ENCODE measurements around the gene RPS6KL1. TPM values are rescaled to one million over a fixed set of nuclear protein-coding genes. Genes with fewer than 3 reads are reported as not detected.

Gene RPS6KL1
- total and polyA plus RNA-seq, 2 experiments from 2014 or later = 5.6 to 6.5 TPM

DNA sequence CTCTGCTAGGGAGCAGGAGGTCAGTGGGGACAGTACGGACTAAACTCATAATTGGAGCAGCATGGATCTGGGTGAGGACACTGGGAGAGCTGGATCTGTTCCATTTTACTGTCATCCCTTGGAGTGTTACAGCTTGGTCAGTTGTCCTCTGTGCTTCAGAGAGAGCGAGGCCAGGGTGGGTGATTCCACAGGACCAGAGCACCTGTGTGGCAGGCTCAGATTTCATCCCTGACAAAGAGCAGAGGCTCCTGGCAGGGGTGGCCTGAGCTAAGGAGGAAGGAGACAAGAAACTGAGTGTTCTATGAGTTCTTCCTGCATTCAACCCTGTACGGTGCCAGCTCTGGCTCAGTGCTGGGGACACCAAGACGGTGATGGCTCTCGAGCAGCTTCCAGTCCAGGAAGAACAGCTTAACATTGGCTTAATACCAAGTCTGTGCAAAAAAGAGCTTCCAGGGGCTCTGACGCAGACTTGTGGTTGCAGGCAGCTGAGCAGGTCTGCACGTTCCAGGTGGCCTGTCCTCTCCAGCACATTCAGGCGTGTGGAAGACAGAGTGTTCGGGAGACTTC is 40.7 kb upstream of the RPS6KL1 start:
- H3K36me3 ChIP-seq (ENCODE audit: insufficient read depth) = no peaks in the 10 kb centered on the region
- no peaks in the 10 kb centered on the region for H3K27me3 ChIP-seq (ENCODE audit: insufficient read depth)
- no peaks in the 10 kb centered on the region; the same call in 1 of the 2 replicates for H3K4me1 ChIP-seq (ENCODE audit: insufficient read depth)
- Mint-ChIP-seq H3K36me3 (ENCODE audit: low read depth) (no peaks in the 10 kb centered on the region; the same call in 2 of the 3 replicates), H3K4me1 (peaks cover 12% of the 10 kb centered on the region), H3K27ac (no peak overlapping the region), H3K9me3 (no peaks in the 10 kb centered on the region), H3K27me3 (ENCODE audit: insufficient read depth, low read depth, poor library complexity) (peaks cover 17% of the 10 kb centered on the region), H3K4me3 (no peak overlapping the region; the same call in 2 of the 3 replicates)
- TF ChIP-seq EZH2 (IDR thresholded peaks at IDR 0.05; ENCODE audit: low read depth, unreplicated experiment) = no peak
- TF ChIP-seq EZH2phosphoT487 (IDR thresholded peaks at IDR 0.05; ENCODE audit: unreplicated experiment) = no peak
- no peak for TF ChIP-seq JUNB (IDR thresholded peaks at IDR 0.05; ENCODE audit: unreplicated experiment)
- no peak for TF ChIP-seq ZNF114 (CRISPR knock-in tag; IDR thresholded peaks at IDR 0.05)
- H2AFZ ChIP-seq = peak overlapping the region; percentile 90
- H3K4me3 ChIP-seq = no peak overlapping the region
- DNase-seq (ENCODE audit: low spot score) (no peak), ATAC-seq (peak; percentile 70)
- no peaks in the 10 kb centered on the region for H4K20me1 ChIP-seq (replicated peaks; ENCODE audit: insufficient read depth)
- no peak overlapping the region for H3K27ac ChIP-seq (ENCODE audit: low read depth)
- no peaks in the 10 kb centered on the region for H3K9me2 ChIP-seq (ENCODE audit: insufficient read depth)
- no peaks in the 10 kb centered on the region for H3F3A ChIP-seq (replicated peaks; ENCODE audit: low read depth)
- no peak overlapping the region for H3K4me2 ChIP-seq
- H3K79me2 ChIP-seq (replicated peaks; ENCODE audit: insufficient read depth) = no peaks in the 10 kb centered on the region

GRCh38 chr14:74963178-74963704 is 40.2 kb upstream of the RPS6KL1 start:
- peak; percentile 21; the same call in 2 of the 3 replicates for ATAC-seq
- no peaks in the 10 kb centered on the region for H3K9me2 ChIP-seq (ENCODE audit: insufficient read depth)
- H3K4me1 ChIP-seq (ENCODE audit: insufficient read depth) = no peaks in the 10 kb centered on the region; the same call in 1 of the 2 replicates
- no peaks in the 10 kb centered on the region; the same call in 2 of the 3 replicates for H3K36me3 Mint-ChIP-seq (ENCODE audit: low read depth)
- H3K27me3 ChIP-seq (ENCODE audit: insufficient read depth) = no peaks in the 10 kb centered on the region
- no peaks in the 10 kb centered on the region for H3K79me2 ChIP-seq (replicated peaks; ENCODE audit: insufficient read depth)
- H4K20me1 ChIP-seq (replicated peaks; ENCODE audit: insufficient read depth) = no peaks in the 10 kb centered on the region
- no peak overlapping the region for H3K27ac ChIP-seq (ENCODE audit: low read depth)
- H3K9me3 Mint-ChIP-seq = no peaks in the 10 kb centered on the region
- H2AFZ ChIP-seq = peak overlapping the region; percentile 90; the same call in 1 of the 2 replicates
- peaks cover 12% of the 10 kb centered on the region for H3K4me1 Mint-ChIP-seq
- TF ChIP-seq STAT1 (IDR thresholded peaks at IDR 0.05; ENCODE audit: unreplicated experiment) (no peak), ZNF331 (CRISPR knock-in tag; IDR thresholded peaks at IDR 0.05; ENCODE audit: low read depth) (no peak), JUNB (IDR thresholded peaks at IDR 0.05; ENCODE audit: unreplicated experiment) (no peak)
- TF ChIP-seq, protein P1, sequence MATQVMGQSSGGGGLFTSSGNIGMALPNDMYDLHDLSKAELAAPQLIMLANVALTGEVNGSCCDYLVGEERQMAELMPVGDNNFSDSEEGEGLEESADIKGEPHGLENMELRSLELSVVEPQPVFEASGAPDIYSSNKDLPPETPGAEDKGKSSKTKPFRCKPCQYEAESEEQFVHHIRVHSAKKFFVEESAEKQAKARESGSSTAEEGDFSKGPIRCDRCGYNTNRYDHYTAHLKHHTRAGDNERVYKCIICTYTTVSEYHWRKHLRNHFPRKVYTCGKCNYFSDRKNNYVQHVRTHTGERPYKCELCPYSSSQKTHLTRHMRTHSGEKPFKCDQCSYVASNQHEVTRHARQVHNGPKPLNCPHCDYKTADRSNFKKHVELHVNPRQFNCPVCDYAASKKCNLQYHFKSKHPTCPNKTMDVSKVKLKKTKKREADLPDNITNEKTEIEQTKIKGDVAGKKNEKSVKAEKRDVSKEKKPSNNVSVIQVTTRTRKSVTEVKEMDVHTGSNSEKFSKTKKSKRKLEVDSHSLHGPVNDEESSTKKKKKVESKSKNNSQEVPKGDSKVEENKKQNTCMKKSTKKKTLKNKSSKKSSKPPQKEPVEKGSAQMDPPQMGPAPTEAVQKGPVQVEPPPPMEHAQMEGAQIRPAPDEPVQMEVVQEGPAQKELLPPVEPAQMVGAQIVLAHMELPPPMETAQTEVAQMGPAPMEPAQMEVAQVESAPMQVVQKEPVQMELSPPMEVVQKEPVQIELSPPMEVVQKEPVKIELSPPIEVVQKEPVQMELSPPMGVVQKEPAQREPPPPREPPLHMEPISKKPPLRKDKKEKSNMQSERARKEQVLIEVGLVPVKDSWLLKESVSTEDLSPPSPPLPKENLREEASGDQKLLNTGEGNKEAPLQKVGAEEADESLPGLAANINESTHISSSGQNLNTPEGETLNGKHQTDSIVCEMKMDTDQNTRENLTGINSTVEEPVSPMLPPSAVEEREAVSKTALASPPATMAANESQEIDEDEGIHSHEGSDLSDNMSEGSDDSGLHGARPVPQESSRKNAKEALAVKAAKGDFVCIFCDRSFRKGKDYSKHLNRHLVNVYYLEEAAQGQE (IDR thresholded peaks at IDR 0.05; ENCODE audit: unreplicated experiment) = no peak
- H3K36me3 ChIP-seq (ENCODE audit: insufficient read depth) = no peaks in the 10 kb centered on the region
- H3K27ac Mint-ChIP-seq = no peak overlapping the region
- H3K27me3 Mint-ChIP-seq (ENCODE audit: insufficient read depth, low read depth, poor library complexity) = peaks cover 17% of the 10 kb centered on the region
- DNase-seq (ENCODE audit: low spot score) = no peak
- H3F3A ChIP-seq (replicated peaks; ENCODE audit: low read depth) = no peaks in the 10 kb centered on the region
- no peak overlapping the region for H3K4me2 ChIP-seq
- no peak overlapping the region for H3K4me3 ChIP-seq
- H3K4me3 Mint-ChIP-seq = no peak overlapping the region
